ENCODE data around the gene DUSP18.
"Not testable (repeated sequence)": the region's sequence is repeated elsewhere in the genome, so short reads cannot be mapped to it uniquely, and the experiment has no call there.

DUSP18 gene

DNA sequence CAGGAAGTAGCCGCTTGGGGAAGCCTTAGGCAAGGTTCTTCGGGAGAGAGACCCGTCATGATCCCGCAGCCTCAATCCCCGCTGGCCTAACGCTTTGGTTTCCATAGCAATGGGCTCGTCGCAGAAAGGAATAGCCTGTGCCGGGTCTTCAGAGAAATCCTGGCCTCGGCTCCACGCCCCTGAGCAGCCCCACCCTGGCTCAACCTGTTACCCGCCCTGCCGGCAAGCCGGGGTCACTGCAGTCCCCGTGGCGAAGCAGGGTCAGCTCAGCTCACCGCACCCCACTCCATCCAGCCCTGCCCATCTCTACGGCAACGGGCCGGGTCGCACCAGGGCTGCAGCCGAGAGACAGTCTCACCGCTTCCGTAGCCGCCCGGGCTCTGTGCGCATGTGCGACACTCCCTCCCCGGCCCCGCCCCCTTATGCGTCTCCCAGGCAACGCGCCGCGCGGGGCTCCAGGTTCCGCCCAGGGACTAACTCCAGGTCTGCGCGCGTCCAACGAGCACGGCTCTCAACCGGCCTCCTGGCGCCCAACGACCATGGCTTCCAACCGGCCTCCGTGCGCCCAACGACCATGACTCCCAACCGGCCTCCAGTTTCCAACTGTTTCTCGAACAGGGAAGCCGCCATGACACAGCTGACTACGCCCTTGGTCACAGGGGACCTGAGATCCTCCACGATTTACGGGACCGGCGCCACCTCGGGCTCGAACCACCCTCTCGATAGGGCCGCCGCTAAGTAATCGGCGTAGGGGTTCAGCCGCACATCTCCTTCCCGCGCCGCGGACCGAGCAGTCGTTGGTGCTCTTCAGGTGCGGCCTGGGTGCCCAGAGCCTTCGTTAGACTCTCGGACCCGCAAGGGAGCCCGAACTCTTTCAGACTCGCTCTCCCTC, at the start of gene DUSP18:
DUSP18 (minus strand) TSS at position 382 of the 892 bp plus-strand sequence. CDS start 3,872 bp downstream, outside the sequence.
- peak; percentile 72 for DNase-seq

DNA sequence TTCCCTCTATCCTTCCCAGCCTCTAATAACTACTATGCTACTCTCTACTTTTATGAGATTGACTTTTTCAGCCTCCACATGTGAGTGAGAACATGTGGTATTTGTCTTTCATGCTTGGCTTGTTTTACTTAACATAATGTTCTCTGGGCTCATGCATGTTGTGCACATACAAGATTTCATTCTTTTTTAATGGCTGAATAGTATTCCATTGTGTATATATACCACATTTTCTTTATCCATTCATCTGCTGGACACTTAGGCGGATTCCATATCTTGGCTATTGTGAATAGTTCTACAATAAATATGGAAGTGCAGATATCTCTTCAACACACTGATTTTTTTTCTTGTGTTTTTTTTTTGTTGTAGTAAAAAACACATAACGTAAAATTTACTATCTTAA, 46.4 kb upstream of the DUSP18 start:
- no peak for DNase-seq

DNA sequence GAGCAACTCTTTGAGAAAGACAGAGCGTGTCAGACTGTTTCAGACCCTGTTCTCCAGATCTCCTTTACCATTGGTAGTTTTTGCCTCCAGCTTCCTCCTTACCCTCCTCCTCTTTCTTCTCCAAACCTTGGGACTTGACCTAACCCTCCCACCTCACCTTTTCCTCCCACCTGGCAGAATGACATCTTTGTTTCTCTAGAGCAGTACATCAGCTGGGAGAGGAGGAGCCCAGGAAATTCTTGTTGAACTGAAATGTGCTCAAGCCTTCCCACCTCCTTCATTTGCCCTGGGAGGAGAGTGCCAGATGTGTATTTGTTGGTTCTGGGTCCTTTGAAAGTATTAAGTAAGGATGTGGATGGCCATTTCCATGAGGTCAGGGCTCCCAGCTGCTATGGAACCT, 44.4 kb upstream of the DUSP18 start:
- no peak for DNase-seq

DNA sequence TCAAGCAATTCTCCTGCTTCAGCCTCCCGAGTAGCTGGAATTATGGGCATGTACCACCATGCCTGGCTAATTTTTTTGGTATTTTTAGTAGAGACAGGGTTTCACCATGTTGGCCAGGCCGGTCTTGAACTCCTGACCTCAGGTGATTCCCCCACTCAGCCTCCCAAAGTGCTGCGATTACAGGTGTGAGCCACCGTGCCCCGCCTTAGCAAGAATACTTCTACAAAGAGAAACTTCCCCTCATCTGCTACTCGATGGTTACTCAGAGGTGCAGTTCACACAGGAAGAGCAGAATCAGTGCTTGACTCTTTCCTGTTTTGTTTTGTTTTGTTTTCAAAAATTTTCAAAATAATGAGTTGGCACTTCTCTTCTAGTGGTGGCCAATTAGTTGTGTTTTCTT, 42.3 kb upstream of the DUSP18 start:
- DNase-seq = not testable (repeated sequence)

DNA sequence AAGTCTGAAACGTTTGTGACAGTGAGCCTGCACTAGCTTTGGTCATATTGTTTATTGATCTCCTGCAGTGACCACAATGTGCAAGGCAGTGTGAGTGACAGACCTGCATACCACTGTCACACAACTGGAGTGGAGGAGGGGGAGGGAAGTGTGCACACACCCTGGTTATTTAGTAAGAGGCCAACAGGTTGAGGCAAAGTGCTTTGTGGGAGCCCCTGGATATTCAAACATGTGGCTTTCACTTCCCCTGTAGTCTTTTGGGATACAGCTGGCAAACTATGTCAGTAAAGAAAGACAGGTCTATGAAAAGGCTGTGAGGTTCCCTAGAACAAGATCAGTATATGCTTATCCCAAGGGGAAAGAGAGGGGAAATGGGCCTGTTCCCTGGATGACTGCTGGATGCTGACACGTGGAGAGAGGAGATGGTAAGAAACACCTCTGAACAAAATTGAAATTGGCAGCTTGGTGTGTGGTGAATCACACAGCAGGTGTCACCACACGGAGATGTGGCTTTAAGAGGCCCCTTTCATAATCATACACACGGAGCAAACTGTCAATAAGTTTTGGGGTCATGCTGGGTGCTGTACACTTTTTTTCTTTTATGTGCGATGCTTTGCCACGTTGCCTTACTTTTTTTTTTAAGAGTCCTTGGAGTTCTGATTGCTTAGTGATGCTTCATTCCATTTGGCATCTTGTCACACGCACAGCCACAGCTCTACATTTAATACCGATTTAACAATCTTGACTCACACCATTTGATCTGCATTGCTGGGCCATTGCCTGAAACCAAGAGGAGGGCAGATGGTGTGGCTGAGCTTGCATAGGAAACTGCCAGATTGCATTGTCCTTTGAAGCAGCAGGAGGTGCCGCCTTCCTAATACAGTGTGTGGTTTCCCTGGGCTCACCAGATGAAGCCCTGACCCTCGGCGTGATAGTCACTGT, 38.3 kb upstream of the DUSP18 start:
- no peak for DNase-seq

DNA sequence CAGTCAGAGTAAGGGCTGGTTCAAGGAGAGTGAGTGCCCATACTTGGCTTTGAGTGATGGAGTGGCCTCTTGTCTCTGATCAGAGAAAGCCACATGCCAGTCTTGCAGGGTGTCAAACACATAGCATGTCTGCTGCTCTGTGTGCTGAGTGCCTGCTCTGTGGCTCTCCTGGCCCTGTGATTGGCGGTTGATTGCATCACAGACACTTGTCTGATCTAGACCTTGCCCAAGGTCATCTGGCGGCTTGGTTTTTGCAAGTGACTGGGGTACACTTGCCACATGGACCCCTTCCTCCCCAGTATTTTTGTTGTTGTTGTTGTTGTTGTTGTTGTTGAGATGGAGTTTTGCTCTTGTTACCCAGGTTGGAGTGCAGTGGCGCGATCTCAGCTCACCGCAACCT, 37.3 kb upstream of the DUSP18 start:
- DNase-seq = no peak

DNA sequence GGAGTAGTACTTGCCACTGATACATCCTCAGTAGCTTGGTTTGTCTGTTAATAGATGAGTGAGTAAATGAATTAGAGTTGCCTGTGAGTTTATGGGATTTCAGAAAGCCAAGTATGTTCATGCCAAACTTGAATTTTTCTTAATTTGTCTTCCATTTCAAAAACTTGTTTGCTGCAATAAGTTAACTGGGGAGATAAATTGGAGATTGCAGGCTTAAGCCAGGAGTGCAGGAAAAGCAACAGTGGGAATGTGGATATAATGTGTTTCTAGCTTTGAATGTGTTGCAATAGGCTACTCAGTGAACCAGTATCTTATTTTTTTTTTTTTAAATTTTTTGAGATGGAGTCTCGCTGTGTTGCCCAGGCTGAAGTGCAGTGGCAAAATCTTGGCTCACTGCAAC, 35.2 kb upstream of the DUSP18 start:
- no peak for DNase-seq

DNA sequence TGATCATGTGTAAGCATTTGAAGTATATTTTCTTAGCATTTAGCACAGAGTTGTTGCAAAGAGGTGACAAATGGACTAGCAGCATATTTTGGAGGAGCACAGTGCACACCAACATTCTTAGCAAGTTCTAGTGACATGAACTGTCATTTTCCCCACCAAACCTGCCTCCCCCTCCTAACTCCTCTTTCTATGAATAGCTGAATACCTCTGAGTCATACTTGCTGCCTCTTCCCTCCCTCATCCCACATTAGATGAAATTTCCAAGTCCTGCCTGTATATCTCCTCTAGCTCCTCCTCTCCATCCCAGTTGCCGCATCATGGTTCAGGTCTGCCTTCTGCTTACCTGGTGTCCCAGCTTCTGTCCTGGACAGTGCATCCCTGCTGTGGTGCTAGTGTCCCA, 34.2 kb upstream of the DUSP18 start:
- DNase-seq = no peak

DNA sequence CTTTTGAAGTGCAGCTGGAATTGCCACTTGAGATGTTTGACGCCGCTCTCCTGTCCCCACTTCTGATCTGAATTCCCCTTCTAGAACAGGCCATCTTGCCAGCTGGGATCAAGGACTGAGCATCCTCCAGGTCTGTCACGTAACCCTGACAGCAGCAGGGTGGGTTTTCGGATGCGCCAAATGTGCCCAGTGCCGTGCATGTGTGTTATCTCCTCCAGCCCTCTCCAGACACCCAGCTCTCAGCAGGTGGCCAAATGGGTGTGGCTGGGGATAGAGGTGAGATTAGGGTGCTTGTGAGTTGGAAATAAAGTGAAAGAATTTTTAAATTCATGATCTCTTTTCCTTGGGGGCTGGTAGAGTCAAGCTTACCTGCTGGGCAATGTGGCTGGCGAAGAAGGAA, 30.3 kb upstream of the DUSP18 start:
- no peak for DNase-seq

DNA sequence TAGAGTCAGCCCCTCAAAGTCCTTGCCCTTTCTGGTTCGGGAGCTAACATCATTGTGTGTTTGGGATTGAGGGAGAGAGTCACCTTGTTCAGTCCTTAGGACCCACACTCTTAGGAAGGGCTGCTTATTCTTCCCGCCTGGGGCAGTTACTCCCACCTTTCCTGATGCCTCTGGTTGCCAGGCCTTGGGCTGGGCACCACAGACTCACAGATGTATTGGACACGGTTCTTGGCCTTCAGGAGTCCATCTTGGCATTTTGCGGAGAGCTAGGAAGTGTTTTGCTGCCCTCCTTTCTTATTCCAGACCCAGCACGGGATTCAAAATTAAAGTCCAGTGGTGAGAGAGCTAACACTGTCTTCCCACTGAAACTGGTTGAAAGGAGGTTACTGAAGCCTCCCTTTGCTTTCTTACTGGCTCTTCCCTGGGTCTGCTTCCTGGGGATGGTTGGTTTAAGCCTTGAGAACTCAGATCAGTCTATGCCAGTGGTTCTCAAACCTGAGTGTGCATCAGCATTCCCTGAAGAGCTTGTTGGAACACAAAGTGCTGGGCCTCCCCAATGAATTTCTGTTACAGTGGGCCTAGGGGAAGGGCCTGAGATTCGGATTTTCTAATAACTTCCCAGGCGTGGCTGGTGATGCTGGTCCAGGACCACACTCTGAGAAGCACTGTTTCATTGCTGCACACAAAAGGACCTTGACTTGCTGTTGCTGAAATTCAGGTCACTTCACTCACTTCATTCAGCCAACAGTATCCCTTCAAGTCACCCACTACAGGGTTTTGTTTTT, 28.4 kb upstream of the DUSP18 start:
- no peak for DNase-seq

DNA sequence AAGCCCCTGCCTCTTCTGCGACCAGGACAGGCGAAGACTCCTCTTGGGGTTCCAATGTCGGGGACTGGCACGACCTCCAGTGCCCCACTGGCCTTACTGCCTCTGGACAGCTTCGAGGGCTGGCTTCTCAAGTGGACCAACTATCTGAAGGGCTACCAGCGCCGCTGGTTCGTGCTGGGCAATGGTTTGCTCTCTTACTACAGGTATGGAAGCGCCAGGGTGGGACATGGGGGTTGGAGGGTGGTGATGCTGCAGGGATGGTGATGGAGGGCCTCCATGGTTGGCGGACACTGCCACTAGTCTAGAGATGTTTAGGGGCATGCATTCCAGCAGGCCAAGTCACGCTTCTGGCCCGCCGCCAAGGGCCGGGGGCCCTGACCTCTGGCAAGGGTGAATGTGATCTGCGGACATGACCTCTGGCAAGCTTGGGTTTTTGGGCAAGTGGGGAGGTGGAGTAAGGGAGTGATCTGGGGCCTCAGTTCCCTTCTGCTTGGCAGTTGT, 27.7 kb upstream of the DUSP18 start:
- DNase-seq = no peak

DNA sequence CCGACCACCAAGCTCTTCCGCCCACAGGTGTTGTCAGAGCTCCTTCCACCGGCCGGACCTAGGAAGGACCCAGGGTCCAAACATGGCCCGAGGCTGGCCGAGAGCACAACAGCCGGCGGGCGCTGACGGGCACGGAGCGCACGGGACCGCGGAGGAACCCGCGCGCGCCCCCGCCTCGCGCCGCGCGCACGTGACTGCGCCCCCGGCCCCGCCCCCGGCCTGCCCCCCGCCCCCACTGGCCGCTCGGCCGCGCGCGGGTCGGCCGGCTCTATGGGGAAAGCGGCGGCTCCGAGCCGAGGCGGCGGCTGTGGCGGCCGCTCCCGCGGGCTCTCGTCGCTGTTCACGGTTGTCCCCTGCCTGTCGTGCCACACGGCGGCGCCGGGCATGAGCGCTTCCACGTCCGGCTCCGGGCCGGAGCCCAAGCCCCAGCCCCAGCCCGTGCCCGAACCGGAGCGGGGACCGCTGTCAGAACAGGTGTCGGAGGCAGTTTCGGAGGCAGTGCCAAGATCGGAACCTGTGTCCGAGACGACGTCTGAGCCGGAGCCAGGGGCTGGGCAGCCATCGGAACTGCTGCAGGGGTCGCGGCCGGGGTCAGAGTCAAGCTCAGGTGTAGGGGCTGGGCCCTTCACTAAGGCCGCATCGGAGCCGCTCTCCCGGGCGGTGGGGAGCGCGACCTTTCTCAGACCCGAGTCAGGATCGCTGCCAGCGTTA, 27.1 kb upstream of the DUSP18 start, which contains the start of gene OSBP2:
OSBP2 (plus strand) TSS at position 235 of the 711 bp plus-strand sequence; CDS start at position 271, 36 bp downstream.
- DNase-seq = no peak

DNA sequence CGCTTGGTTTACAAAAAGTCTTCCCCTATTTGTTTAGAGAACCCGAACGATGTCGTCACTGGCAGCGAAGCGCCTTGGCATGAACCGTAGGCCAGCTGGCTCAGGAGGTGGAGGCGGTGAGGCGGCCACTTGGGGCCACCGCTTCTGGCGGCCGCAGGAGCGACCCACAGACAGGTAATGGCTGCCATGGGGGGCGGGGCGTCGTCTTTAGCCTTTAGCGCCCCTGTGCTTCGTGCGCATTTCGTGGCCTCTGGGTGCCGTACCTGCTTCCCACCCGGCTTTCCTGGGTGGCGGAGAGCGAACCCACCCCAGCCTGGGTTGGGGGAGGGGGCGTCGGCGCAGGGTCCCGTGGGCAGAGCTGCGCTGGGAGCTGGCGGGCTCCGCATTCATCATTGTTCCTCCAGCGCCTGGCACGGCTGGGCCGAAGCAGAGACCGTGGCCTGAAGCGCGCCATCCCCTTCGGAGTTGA, 26.5 kb upstream of the DUSP18 start:
- peak; percentile 15 for DNase-seq

DNA sequence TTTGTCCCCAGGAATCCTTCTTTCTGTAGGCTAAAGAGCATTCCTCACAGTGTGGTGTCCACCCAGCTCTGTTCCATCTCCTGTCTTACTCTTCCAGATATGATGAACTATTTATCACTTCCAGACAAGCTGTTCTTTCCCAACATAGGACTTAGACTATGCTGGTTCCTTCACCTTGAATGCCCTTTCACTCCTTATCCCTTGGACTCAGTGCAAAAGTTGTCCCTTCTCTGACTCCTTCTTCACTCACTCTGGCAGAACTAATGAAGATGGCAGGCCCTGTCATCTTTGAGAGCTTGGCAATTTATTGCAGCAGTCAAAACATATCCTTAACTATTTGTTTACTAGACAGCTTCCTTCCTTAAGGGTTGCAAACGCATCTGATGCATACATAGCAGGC, 23.5 kb upstream of the DUSP18 start:
- no peak for DNase-seq

DNA sequence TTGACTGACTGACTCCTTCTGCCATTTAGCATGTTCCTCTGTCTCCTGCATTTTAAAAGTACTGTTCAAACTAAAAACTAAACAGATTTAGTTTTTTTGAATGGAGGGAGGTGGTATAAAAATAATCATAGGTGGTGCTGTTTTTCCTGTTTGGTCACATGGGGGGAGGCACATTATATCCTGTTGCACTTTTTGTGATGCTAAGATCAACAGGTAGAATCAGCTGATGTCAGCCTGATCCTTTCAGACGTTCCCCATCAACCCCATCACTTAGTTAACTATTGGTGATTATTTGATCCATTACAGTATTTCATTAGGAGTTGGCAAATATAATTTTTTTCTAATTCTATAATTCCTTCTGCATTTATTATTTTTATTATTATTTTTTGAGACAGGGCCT, 21.9 kb upstream of the DUSP18 start:
- no peak for DNase-seq

DNA sequence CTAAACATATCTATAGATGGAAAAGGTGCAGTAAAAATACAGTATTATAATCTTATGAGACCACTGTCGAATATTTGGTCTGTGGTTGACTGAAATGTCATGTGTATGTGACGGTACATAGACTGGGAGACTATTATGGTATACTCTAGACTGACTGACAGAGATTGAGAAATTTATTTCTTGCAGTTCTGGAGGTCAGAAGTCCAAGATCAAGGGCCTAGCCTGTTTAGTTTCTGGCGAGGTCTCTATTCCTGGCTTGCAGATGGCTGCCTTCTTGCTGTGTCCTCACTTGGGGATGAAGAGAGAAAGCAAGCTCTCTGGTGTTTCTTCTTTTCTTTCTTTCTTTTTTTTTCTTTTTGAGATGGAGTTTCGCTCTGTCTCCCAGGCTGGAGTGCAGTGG, 19.7 kb upstream of the DUSP18 start:
- no peak for DNase-seq

DNA sequence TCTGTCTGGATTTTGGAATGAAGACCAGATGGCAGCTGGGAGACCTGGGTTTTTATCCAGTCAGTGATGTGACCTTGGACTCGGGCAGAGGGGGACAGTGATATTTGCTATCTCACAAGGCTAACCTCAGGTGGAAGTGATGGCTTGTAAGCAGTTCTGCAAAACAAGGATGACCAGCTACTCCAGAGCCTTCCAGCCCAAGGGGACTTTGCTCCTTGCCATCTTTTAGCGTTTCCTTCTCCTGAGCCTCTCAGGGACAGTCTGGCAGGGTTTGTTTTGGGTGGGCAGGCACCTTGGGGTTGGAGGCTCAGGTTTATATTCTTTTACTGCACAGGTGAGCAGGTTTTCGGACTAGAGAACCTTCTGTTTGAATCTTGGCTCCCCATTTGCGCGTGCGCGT, 17.5 kb upstream of the DUSP18 start:
- no peak for DNase-seq

DNA sequence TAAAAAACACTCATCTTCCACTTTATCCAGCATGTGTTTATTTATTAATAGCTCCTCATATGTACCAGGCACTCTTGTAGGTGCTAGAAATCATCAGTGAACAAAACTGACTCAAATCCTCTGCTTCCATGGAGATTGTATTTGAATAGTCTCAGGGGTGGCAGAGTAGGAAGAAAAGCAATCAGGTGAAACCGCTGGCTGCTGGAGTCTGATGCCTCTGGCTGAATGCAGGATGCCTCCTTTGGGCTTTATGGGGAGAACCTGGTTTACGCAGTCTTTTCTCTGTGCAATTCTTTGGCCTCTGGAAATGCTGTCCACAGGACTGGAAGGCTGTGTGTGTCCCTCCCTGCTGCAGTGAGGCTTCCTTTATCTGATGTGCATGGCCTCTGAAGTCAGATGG, 14.2 kb upstream of the DUSP18 start:
- no peak for DNase-seq

DNA sequence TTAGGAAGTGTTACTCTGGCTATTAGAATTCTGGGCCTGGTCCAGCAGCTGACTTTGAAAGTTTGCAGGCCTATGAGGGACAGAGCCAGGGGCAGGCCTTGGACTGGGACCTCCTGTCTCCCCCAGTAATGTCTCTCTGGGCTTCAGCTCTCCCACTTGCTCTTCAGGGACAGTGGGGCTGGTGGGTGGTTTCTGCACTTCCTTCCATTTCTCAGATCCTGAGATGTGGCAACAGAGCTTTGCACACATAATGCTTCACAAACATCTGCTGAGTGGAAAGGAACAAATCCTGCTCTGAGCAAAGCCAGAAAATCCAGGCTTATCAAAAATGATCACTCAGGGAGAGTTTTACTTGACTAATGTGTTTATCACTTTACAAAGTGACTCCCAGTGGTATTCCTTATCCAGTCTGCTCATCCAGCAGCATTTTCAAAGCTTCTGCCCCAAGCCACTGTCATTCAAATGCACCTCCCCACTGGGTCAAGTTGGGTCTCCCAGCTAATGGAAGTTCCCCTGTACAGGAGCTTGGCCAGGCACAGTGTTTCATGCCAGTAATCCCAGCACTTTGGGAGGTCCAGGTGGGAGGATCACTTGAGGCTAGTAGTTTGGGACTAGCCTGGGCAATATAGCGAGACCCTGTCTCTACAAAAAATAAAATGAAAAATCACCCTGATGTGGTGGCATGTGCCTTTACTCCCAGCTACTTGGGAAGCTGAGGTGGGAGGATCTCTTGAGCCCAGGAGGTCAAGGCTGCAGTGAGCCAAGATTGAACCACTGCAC, 13.5 kb upstream of the DUSP18 start:
- DNase-seq = no peak

DNA sequence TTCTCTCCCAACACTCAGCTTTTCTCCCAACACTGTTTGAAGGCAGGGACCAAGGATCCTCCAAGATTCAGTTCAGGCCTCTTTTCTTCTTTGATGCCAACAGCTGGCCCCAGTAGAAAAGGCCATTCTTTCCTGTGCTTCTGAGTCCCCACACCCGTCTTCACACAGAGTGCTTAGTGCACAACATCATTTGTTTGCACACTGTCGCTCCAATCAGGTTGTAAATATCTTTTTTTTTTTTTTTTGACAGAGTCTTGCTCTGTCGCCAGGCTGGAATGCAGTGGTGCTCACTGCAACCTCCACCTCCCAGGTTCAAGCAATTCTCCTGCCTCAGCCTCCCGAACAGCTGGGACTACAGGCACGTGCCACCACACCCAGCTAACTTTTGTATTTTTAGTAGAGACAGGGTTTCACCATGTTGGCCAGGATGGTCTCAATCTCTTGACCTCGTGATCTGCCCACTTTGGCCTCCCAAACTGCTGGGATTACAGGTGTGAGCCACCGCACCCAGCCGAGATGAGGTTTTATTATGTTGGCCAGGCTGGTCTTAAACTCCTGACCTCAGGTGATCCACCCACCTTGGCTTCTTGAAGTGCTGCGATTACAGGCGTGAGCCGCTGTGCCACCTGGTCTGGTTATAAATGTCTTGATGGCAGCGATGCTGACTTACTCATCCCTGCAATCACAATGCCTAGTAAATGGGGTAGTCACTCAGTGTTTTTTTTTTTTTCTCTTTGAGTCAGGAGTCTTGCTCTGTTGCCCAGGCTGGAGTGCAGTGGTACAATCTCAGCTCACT, 12.4 kb upstream of the DUSP18 start:
- DNase-seq = not testable (repeated sequence)

Data from NCI-H774 (cell line).